K562 (cell line): ENCODE data around the gene CACNB2. TPM values are rescaled to one million over a fixed set of nuclear protein-coding genes. Genes with fewer than 3 reads are reported as not detected.

Experiments used
- ATAC-seq: fragments of 200-7000 bp; cut with Tn5 transposase; 3 replicates; pipeline ENCODE4 v1.9.1; 2020; ENCODE audit warnings: moderate library complexity
- BruUV-seq: library from RNA; stranded (reverse); fragments of 400-500 nt; replicated peaks from 2 replicates; lab custom pipeline; 2021; lab: Mats Ljungman, UMichigan
- CTCF ChIA-PET: fragments of 300-600 bp; formaldehyde crosslinking; extraction: SDS; loops from one replicate; lab custom pipeline; 2021; ENCODE audit warnings: low intra/inter-chr PET ratio; lab: Yijun Ruan, JAX
- POLR2A ChIA-PET: fragments of 300-600, 350-650 bp; sonication (Branson Sonifier 250); formaldehyde crosslinking; extraction: SDS; loops from one replicate; lab custom pipeline; 2021; ENCODE audit warnings: antibody characterized with exemption, inconsistent platforms; lab: Yijun Ruan, JAX
- DNase-seq, 4 experiments: peaks; one replicate each; pipeline versions ENCODE4 v3.0.0 to v3.0.0-alpha.2; 2011 to 2018; ENCODE audit warnings: low spot score in 3 of 4, mixed read lengths in 3 of 4; ENCODE audit errors: extremely low read depth in 1 of 4
- FAIRE-seq: peaks from 2 replicates; lab custom pipeline; 2011; peaks lifted over from hg19 to GRCh38; lab: Jason Lieb, UNC
- H2AFZ ChIP-seq: 2 replicates; pipeline ENCODE4 v1.6.0; 2011; ENCODE audit warnings: low read depth, low read length, control low read depth, inconsistent platforms
- H3K27ac ChIP-seq: fragments of 200-600 bp; 3 replicates; pipeline ENCODE4 v1.8.0; 2011; ENCODE audit warnings: low read depth, mild to moderate bottlenecking, control low read depth, inconsistent platforms, low read length, moderate library complexity, mixed read lengths; ENCODE audit errors: extremely low read depth
- H3K27me3 ChIP-seq, 2 experiments: fragments of 300-600 bp in 1 of 2; 2 replicates in 1 of 2; 3 replicates in 1 of 2; pipeline versions ENCODE4 v1.6.0 to v1.8.0; 2011; ENCODE audit warnings: inconsistent platforms in 2 of 2, low read length in 2 of 2, mild to moderate bottlenecking in 1 of 2, mixed read lengths in 1 of 2, moderate library complexity in 1 of 2; ENCODE audit not compliant: control insufficient read depth in 2 of 2, insufficient read depth in 2 of 2
- H3K36me3 ChIP-seq: fragments of 300-600 bp; 3 replicates; pipeline ENCODE4 v1.8.0; 2011; ENCODE audit warnings: mild to moderate bottlenecking, low read length, inconsistent platforms; ENCODE audit not compliant: control insufficient read depth, insufficient read depth
- H3K4me1 ChIP-seq, 2 experiments: fragments of 200-600 bp in 1 of 2; replicated peaks in 1 of 2; 2 replicates in 1 of 2; 3 replicates in 1 of 2; pipeline versions ENCODE4 v1.5.1 to v1.8.0; 2011; ENCODE audit warnings: inconsistent platforms in 2 of 2, low read length in 2 of 2, mild to moderate bottlenecking in 1 of 2, mixed read lengths in 1 of 2, moderate library complexity in 1 of 2; ENCODE audit not compliant: control insufficient read depth in 2 of 2, insufficient read depth in 2 of 2
- H3K4me2 ChIP-seq: 2 replicates; pipeline ENCODE4 v1.6.1; 2011; ENCODE audit warnings: low read length, control low read depth, inconsistent platforms, mixed read lengths; ENCODE audit not compliant: insufficient read depth
- H3K4me3 ChIP-seq: fragments of 200-600 bp; sonication (generic), shearing (Covaris generic); 2 replicates; pipeline ENCODE4 v1.5.1; 2016; ENCODE audit warnings: control low read depth, inconsistent platforms
- H3K79me2 ChIP-seq: fragments of 200-600 bp; 3 replicates; pipeline ENCODE4 v1.8.0; 2011; ENCODE audit warnings: low read length, inconsistent platforms; ENCODE audit not compliant: control insufficient read depth, insufficient read depth
- H3K9ac ChIP-seq, 2 experiments: 2 replicates each; pipeline versions ENCODE4 v1.6.0 to v1.6.1; 2011; ENCODE audit warnings: low read depth in 2 of 2, low read length in 2 of 2, control low read depth in 1 of 2, inconsistent platforms in 1 of 2, mild to moderate bottlenecking in 1 of 2, mixed read lengths in 1 of 2; ENCODE audit not compliant: insufficient read depth in 1 of 2
- H3K9me1 ChIP-seq: one replicate; pipeline ENCODE4 v1.6.0; 2011; ENCODE audit warnings: inconsistent platforms, mild to moderate bottlenecking, low read length, moderate library complexity; ENCODE audit not compliant: control insufficient read depth, insufficient read depth
- H3K9me3 ChIP-seq: replicated peaks from 2 replicates; pipeline ENCODE4 v1.5.1; 2011; ENCODE audit warnings: low read depth, low read length, inconsistent platforms; ENCODE audit not compliant: control insufficient read depth, insufficient read depth
- H4K20me1 ChIP-seq: replicated peaks from 2 replicates; pipeline ENCODE4 v1.6.1; 2011; ENCODE audit warnings: low read length, inconsistent platforms, mixed read lengths; ENCODE audit not compliant: control insufficient read depth, insufficient read depth
- BCL6 ChIP-seq: fragments of 250-450 bp; sonication (Bioruptor Pico); IDR thresholded peaks from 2 replicates; pipeline ENCODE4 v1.4.0; 2020
- HNRNPUL1 ChIP-seq: fragments of 200-400 bp; formaldehyde crosslinking; IDR thresholded peaks from 2 replicates; pipeline ENCODE4 v1.6.1; 2017; ENCODE audit warnings: low read length
- MXI1 ChIP-seq: IDR thresholded peaks from 2 replicates; pipeline ENCODE4 v1.6.1; 2011; ENCODE audit warnings: low read depth, mild to moderate bottlenecking, improper control_type of control experiment, low read length
- NFIC ChIP-seq: fragments of 450-650 bp; IDR thresholded peaks from 2 replicates; pipeline ENCODE4 v1.6.1; 2017; ENCODE audit warnings: mild to moderate bottlenecking, inconsistent platforms
- NR2C1 ChIP-seq, 2 experiments: fragments of 450-650 bp; IDR thresholded peaks; 2 replicates each; pipeline ENCODE4 v1.6.1; 2017; ENCODE audit warnings: mild to moderate bottlenecking in 2 of 2, antibody characterized with exemption in 1 of 2, inconsistent platforms in 1 of 2, missing compliant biosample characterization in 1 of 2, missing genetic modification characterization in 1 of 2
- NUFIP1 ChIP-seq: fragments of 450-650 bp; IDR thresholded peaks from 2 replicates; pipeline ENCODE4 v1.6.1; 2018; ENCODE audit not compliant: partially characterized antibody
- THRAP3 ChIP-seq: fragments of 450-650 bp; IDR thresholded peaks from 2 replicates; pipeline ENCODE4 v1.6.1; 2016; ENCODE audit warnings: mild to moderate bottlenecking, inconsistent platforms, borderline replicate concordance
- ZNF253 ChIP-seq: fragments of 250-450 bp; sonication (Bioruptor Pico); conservative IDR thresholded peaks from 2 replicates; pipeline ENCODE4 v1.6.1; 2021; ENCODE audit warnings: mild to moderate bottlenecking
- ZNF41 ChIP-seq: fragments of 250-450 bp; sonication (Bioruptor Pico); conservative IDR thresholded peaks from 2 replicates; pipeline ENCODE4 v1.4.0; 2020; ENCODE audit warnings: mild to moderate bottlenecking
- WGBS: fragments of 100-300 bp; shearing (Covaris generic); methylation state at CpG from one replicate; pipeline ENCODE4 v1.1.6; 2016; ENCODE audit warnings: low coverage, mixed read lengths; ENCODE audit not compliant: insufficient coverage; ENCODE audit errors: missing lambda C conversion rate; 5-methylcytosine and 5-hydroxymethylcytosine counted together
- in situ Hi-C: fragments of 300-500 bp; cut with MboI; formaldehyde crosslinking; loops from 4 replicates; pipeline ENCODE4 v1.15.0; 2018; ENCODE audit warnings: inconsistent platforms, mixed read lengths
- intact Hi-C: fragments of 100-400 bp; cut with micrococcal nuclease; formaldehyde crosslinking; loops from 2 replicates; pipeline ENCODE4 v1.14.2; 2022
- polyA plus RNA-seq, 8 experiments: library from polyadenylated mRNA; depleted of rRNA in 4 of 8; stranded (reverse) in 5 of 8; unstranded in 3 of 8; fragments of >200 nt; fragmentation: Nextera tagmentation in 2 of 8; fragmentation: Illumina TruSeq in 1 of 8; extraction: Ambion mirVana in 2 of 8; extraction: Trizol in 1 of 8; gene quantifications; 2 replicates each; pipeline versions ENCODE4 v1.2.1 to v1.2.3, GENCODE V29; 2011 to 2014; ENCODE audit warnings: inconsistent platforms in 1 of 8, missing spikeins in 1 of 8
- total RNA-seq, 7 experiments: library from RNA; depleted of rRNA in 6 of 7; stranded (reverse); fragments of >200 nt in 6 of 7; fragmentation: Illumina TruSeq in 2 of 7; extraction: Trizol in 2 of 7; gene quantifications; 2 replicates each; pipeline versions ENCODE4 v1.2.1 to v1.2.3, GENCODE V29; 2011 to 2021; ENCODE audit warnings: low replicate concordance in 1 of 7
- TF ChIP-seq, protein P1 (sequence below): fragments of 250-450 bp; sonication (Bioruptor Pico); IDR thresholded peaks from 2 replicates; pipeline ENCODE4 v1.5.0; 2022; ENCODE audit warnings: mild to moderate bottlenecking
- TF ChIP-seq, protein P2 (sequence below), 2 experiments: fragments of 450-650 bp in 1 of 2; sonication (generic) in 1 of 2; formaldehyde crosslinking in 1 of 2; IDR thresholded peaks in 1 of 2; conservative IDR thresholded peaks in 1 of 2; 2 replicates each; pipeline versions ENCODE4 v1.6.1 to v1.8.1; 2016 to 2023; ENCODE audit warnings: mild to moderate bottlenecking in 2 of 2, moderate library complexity in 2 of 2, inconsistent platforms in 1 of 2, missing genetic modification reagents in 1 of 2
- TF ChIP-seq, protein P3 (sequence below): sonication (generic); formaldehyde crosslinking; IDR thresholded peaks from 2 replicates; pipeline ENCODE4 v1.4.0; 2020; ENCODE audit warnings: mild to moderate bottlenecking, missing genetic modification reagents

The CACNB2 gene
- total and polyA plus RNA-seq, 9 of the 15 experiments (the other 6 are each of a cell fraction or from before 2014, with no cell fraction given): 1.8 to 2.2 TPM; not detected in 7

DNA sequence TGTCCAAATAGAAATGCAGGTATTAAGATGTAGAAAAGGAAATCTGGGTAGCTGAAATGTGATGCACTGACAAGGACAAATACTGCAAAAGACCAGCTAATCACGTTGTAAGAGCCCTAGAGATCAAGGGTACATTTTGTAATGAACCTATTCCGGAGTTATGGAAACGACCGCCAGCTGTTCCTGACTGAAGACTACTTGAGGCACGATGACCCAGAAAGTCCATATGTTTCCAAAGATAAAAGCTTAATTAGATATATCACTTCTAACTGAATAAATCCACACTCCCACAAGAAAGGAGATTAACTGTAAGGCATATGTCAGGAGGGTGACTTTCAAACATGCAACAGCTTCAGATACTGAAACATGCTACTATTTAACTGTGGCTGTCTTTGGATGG is 257.7 kb downstream of the CACNB2 start:
- DNase-seq (no peak), FAIRE-seq (no peak), ATAC-seq (no peak)
- WGBS: 0% methylated on average over 5 of the region's 5 CpGs
- no peak for TF ChIP-seq NUFIP1
- TF ChIP-seq BCL6 (CRISPR knock-in tag): no peak
- no peak for TF ChIP-seq THRAP3
- no peak for TF ChIP-seq MXI1
- H3K9ac ChIP-seq: no peak overlapping the region
- CTCF ChIA-PET: no interaction called here
- no peaks in the 10 kb centered on the region for H3K9me3 ChIP-seq
- H4K20me1 ChIP-seq: no peaks in the 10 kb centered on the region
- H3K27me3 ChIP-seq: peaks cover 2 to 4% of the 10 kb centered on the region in 2 experiments; a peak in 3 of 5 replicates
- H3K79me2 ChIP-seq: no peaks in the 10 kb centered on the region
- H3K4me2 ChIP-seq: no peak overlapping the region
- no peak overlapping the region for H3K4me3 ChIP-seq
- H2AFZ ChIP-seq: no peak overlapping the region
- BruUV-seq: no TSS peak
- intact Hi-C loops (no loop called here), in situ Hi-C loops (no loop called here)
- H3K27ac ChIP-seq: no peak overlapping the region
- POLR2A ChIA-PET: no interaction called here
- H3K9me1 ChIP-seq: no peaks in the 10 kb centered on the region
- H3K36me3 ChIP-seq: no peaks in the 10 kb centered on the region
- H3K4me1 ChIP-seq: no peaks in the 10 kb centered on the region

DNA sequence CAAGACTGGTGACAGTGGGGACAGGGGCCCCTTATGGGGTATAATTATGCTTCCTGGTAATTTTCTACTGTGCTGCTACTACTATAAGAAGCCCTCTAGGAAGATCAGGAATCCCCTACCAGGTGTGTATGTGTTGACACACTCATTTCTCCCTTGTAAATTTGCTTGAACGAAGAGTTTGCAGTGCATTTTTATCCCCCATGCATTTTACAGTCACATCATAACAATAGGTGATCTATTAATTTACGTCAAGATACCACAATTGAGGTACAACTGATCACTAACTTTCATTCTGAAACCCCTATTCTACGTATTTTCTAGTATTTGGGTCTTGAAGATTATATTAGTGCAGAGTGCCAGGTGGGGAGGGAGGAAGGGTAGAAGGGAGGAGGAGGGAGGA is 258.9 kb downstream of the CACNB2 start:
- Histone ChIP-seq H3K4me2 (no peak overlapping the region), H3K27ac (no peak overlapping the region), H3K4me1 (no peaks in the 10 kb centered on the region), H3K79me2 (no peaks in the 10 kb centered on the region), H3K9ac (no peak overlapping the region), H3K4me3 (no peak overlapping the region), H3K9me1 (no peaks in the 10 kb centered on the region), H4K20me1 (no peaks in the 10 kb centered on the region), H2AFZ (no peak overlapping the region), H3K36me3 (no peaks in the 10 kb centered on the region), H3K27me3 (peaks cover 2 to 4% of the 10 kb centered on the region in 2 experiments; a peak in 3 of 5 replicates), H3K9me3 (no peaks in the 10 kb centered on the region)
- ChIA-PET POLR2A (no interaction called here), CTCF (no interaction called here)
- in situ Hi-C loops: no loop called here
- intact Hi-C loops: no loop called here
- WGBS: 3% methylated on average over 3 of the region's 3 CpGs
- ATAC-seq: no peak
- no peak for DNase-seq
- no TSS peak for BruUV-seq
- FAIRE-seq: no peak
- TF ChIP-seq NR2C1 (IDR thresholded peaks at IDR 0.05) (no peak), NR2C1 (tag; IDR thresholded peaks at IDR 0.05) (no peak), ZNF253 (no peak), ZNF41 (no peak), NFIC (no peak), HNRNPUL1 (no peak)
- TF ChIP-seq, protein P1, sequence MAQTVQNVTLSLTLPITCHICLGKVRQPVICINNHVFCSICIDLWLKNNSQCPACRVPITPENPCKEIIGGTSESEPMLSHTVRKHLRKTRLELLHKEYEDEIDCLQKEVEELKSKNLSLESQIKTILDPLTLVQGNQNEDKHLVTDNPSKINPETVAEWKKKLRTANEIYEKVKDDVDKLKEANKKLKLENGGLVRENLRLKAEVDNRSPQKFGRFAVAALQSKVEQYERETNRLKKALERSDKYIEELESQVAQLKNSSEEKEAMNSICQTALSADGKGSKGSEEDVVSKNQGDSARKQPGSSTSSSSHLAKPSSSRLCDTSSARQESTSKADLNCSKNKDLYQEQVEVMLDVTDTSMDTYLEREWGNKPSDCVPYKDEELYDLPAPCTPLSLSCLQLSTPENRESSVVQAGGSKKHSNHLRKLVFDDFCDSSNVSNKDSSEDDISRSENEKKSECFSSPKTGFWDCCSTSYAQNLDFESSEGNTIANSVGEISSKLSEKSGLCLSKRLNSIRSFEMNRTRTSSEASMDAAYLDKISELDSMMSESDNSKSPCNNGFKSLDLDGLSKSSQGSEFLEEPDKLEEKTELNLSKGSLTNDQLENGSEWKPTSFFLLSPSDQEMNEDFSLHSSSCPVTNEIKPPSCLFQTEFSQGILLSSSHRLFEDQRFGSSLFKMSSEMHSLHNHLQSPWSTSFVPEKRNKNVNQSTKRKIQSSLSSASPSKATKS (CRISPR knock-in tag): no peak
- TF ChIP-seq, protein P2, sequence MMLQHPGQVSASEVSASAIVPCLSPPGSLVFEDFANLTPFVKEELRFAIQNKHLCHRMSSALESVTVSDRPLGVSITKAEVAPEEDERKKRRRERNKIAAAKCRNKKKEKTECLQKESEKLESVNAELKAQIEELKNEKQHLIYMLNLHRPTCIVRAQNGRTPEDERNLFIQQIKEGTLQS (IDR thresholded peaks at IDR 0.05): no peak
- TF ChIP-seq, protein P2 (CRISPR knock-in tag; conservative IDR thresholded peaks at IDR 0.05): no peak
- TF ChIP-seq, protein P3, sequence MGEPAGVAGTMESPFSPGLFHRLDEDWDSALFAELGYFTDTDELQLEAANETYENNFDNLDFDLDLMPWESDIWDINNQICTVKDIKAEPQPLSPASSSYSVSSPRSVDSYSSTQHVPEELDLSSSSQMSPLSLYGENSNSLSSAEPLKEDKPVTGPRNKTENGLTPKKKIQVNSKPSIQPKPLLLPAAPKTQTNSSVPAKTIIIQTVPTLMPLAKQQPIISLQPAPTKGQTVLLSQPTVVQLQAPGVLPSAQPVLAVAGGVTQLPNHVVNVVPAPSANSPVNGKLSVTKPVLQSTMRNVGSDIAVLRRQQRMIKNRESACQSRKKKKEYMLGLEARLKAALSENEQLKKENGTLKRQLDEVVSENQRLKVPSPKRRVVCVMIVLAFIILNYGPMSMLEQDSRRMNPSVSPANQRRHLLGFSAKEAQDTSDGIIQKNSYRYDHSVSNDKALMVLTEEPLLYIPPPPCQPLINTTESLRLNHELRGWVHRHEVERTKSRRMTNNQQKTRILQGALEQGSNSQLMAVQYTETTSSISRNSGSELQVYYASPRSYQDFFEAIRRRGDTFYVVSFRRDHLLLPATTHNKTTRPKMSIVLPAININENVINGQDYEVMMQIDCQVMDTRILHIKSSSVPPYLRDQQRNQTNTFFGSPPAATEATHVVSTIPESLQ (CRISPR knock-in tag): no peak
